ENCODE data around the gene OR7C1.

- TF ChIP-seq CTCF (conservative IDR thresholded peaks at IDR 0.05) (peak; percentile 90), EZH2 (IDR thresholded peaks at IDR 0.05; ENCODE audit: low read depth) (no peak)
Observed at GRCh38 chr19:14786421-14786851, 48.5 kb downstream of the OR7C1 start.

Data from PC-9 (cell line).